GM12872 (cell line): Measurements from ENCODE around the gene RASL11B.

Experiments
- CTCF ChIP-seq: IDR thresholded peaks from 3 replicates; pipeline ENCODE4 v1.5.1; 2011; ENCODE audit warnings: low read depth, mild to moderate bottlenecking, low read length, moderate library complexity; ENCODE audit not compliant: insufficient read depth

Gene RASL11B

GRCh38 chr4:52824603-52825459, 37.3 kb upstream of the RASL11B start:
- TF ChIP-seq CTCF, result no peak

- no peak for TF ChIP-seq CTCF
Observed at GRCh38 chr4:52825460-52826090, 36.5 kb upstream of the RASL11B start.

GRCh38 chr4:52833941-52834525, 28.1 kb upstream of the RASL11B start:
- no peak for TF ChIP-seq CTCF

- no peak for TF ChIP-seq CTCF
Observed at GRCh38 chr4:52836120-52836519, 26.0 kb upstream of the RASL11B start.

- no peak for TF ChIP-seq CTCF
Observed at GRCh38 chr4:52836678-52837077, 25.4 kb upstream of the RASL11B start.

- TF ChIP-seq CTCF, result no peak
Observed at GRCh38 chr4:52837716-52838558, 24.2 kb upstream of the RASL11B start.
